Activated CD4-positive, alpha-beta T cell treated with anti-CD3 and anti-CD28 coated beads, Interleukin-2, amount 10 ng/mL, durations not matched to agents 24 days and 14 days (primary cell): Measurements from ENCODE around the gene HMCES. TPM values are rescaled to one million over a fixed set of nuclear protein-coding genes. Genes with fewer than 3 reads are reported as not detected.
A peak's percentile ranks its signal among the peaks of the same experiment; 100 is the strongest.
"Not testable (repeated sequence)": the region's sequence is repeated elsewhere in the genome, so short reads cannot be mapped to it uniquely, and the experiment has no call there.

Experiments used
- DNase-seq: peaks from one replicate; pipeline ENCODE4 v3.0.0; 2022
- H3K27ac Mint-ChIP-seq: one replicate; pipeline ENCODE4 v1.8.0; 2022; ENCODE audit warnings: mild to moderate bottlenecking, mixed read lengths
- H3K27me3 Mint-ChIP-seq: one replicate; pipeline ENCODE4 v1.8.0; 2022; ENCODE audit warnings: mixed read lengths
- H3K36me3 Mint-ChIP-seq: one replicate; pipeline ENCODE4 v1.8.0; 2022; ENCODE audit warnings: low read depth, mild to moderate bottlenecking, mixed read lengths
- H3K4me1 Mint-ChIP-seq: one replicate; pipeline ENCODE4 v1.8.0; 2021; ENCODE audit warnings: mixed read lengths
- H3K4me3 Mint-ChIP-seq: one replicate; pipeline ENCODE4 v1.8.0; 2022; ENCODE audit warnings: mild to moderate bottlenecking, moderate library complexity, mixed read lengths
- H3K9me3 Mint-ChIP-seq: one replicate; pipeline ENCODE4 v1.8.0; 2021; ENCODE audit warnings: mixed read lengths
- intact Hi-C: fragments of 100-400 bp; cut with micrococcal nuclease; formaldehyde crosslinking; loops from one replicate; pipeline ENCODE4 v1.15.1; 2023
- total RNA-seq: library from RNA; stranded (reverse); gene quantifications from 2 replicates; pipeline ENCODE4 v1.2.3, GENCODE V29; 2022

Gene HMCES
- total RNA-seq, 1 donor from 2014 or later: 62.6 TPM

DNA sequence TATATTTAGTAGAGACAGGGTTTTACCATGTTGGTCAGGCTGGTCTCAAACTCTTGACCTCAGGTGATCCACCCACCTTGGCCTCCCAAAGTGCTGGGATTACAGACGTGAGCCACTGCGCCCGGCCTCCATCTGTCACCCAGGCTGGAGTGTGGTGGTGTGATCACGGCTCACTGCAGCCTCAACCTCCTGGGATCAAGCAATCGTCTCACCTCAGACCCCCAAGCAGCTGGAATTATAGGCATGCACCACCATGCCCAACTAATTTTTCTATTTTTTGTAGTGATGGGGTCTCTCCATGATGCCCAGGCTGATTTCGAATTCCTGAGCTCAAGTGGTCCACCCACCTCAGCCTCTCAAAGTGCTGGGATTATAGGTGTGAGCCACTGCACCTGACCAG is 13.7 kb upstream of the HMCES start:
- H3K27ac Mint-ChIP-seq, H3K27me3 Mint-ChIP-seq, DNase-seq, H3K4me1 Mint-ChIP-seq, H3K4me3 Mint-ChIP-seq, intact Hi-C loops, H3K9me3 Mint-ChIP-seq: not testable (repeated sequence)
- H3K36me3 Mint-ChIP-seq: peaks cover 74% of the 10 kb centered on the region

DNA sequence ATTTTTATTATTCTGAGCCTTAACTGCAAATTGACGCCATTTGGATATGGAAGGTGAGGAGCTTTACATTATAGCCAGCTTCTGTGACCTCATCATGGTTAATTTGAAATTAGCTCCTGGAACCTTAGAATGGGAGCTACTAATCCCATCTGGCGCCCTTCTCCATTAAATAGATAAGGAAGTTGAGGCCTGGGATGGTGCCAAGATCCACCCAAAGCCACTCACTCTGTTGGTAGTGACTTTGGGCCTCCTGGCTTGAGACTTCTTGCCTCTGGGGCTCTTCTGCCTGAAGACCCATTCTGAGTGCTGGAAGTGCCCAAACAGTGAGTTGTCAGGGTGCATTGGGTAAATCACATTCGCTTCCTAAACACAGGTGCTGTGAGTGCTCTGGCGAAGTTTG is 12.0 kb upstream of the HMCES start:
- H3K4me1 Mint-ChIP-seq: peaks cover 5% of the 10 kb centered on the region
- H3K4me3 Mint-ChIP-seq: no peak overlapping the region
- intact Hi-C loops: no loop called here
- no peaks in the 10 kb centered on the region for H3K9me3 Mint-ChIP-seq
- peaks cover 73% of the 10 kb centered on the region for H3K36me3 Mint-ChIP-seq
- no peaks in the 10 kb centered on the region for H3K27me3 Mint-ChIP-seq
- DNase-seq: no peak
- H3K27ac Mint-ChIP-seq: no peak overlapping the region

DNA sequence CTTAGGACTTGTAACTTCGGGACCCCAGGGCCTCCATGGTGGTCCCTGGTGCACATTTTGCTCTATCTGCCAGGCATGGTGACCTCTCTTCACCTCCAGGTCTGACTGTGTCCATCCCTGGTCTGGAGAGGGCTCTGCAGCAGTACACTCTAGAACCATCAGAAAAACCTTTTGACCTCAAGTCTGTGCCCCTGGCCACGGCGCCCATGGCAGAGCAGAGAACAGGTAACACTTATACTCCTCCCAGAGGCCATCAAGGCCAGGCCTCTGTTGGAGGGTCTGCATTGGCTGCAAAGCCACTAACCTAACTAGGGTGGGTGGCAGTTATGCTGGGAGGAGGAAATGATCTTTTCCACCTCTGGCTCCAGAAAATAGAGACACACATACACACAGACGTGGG is 10.3 kb upstream of the HMCES start:
- no peak overlapping the region for H3K27ac Mint-ChIP-seq
- H3K4me3 Mint-ChIP-seq: no peak overlapping the region
- no peaks in the 10 kb centered on the region for H3K27me3 Mint-ChIP-seq
- no peaks in the 10 kb centered on the region for H3K4me1 Mint-ChIP-seq
- H3K36me3 Mint-ChIP-seq: peaks cover 71% of the 10 kb centered on the region
- DNase-seq: no peak
- no peaks in the 10 kb centered on the region for H3K9me3 Mint-ChIP-seq
- intact Hi-C loops: no loop called here

DNA sequence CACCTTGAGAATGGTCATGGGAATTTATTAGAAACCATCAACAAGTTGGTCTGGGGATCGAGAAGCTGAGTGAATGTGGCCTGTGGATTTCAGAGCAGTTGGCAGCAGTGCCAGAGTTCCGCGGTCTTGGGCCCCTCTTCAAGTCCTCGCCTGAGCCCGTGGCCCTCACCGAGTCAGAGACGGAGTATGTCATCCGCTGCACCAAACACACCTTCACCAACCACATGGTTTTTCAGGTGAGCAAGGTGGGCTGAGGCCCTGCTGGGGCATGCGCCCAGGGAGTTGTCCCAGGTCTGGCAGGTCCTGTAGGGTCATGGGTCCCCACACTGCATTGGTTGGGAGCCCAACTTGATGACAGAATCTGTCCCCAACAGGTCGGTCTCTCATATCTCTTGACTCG is 7.0 kb upstream of the HMCES start:
- H3K27me3 Mint-ChIP-seq: no peaks in the 10 kb centered on the region
- peaks cover 78% of the 10 kb centered on the region for H3K36me3 Mint-ChIP-seq
- no peak for DNase-seq
- H3K27ac Mint-ChIP-seq: no peak overlapping the region
- H3K9me3 Mint-ChIP-seq: no peaks in the 10 kb centered on the region
- peaks cover 2% of the 10 kb centered on the region for H3K4me1 Mint-ChIP-seq
- H3K4me3 Mint-ChIP-seq: no peak overlapping the region
- intact Hi-C loops: loop anchor here (10.0 kb wide), 1 partner anchor 397 kb away; the partner anchor contains the start of gene ACAD9

DNA sequence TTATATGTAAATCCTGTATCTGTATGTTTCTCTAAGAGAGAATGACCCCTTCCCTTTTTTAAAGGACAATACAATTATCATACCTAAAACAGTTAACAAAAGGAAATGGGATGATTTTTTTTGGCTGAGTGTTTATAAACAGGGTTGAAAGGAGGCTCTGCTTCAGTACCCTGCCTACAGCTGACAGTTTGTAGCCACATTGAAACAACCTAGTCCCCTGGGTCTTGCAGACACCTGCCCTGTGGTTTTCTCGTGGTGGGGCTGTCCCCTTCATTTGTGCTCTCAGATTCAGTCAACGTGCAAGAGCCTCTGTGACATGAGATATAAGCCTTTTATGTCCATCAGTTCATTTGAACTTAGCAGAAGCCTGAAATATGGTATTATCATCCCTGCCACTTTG is 2.3 kb upstream of the HMCES start:
- peak; percentile 62 for DNase-seq
- H3K27ac Mint-ChIP-seq: peak overlapping the region; percentile 51

DNA sequence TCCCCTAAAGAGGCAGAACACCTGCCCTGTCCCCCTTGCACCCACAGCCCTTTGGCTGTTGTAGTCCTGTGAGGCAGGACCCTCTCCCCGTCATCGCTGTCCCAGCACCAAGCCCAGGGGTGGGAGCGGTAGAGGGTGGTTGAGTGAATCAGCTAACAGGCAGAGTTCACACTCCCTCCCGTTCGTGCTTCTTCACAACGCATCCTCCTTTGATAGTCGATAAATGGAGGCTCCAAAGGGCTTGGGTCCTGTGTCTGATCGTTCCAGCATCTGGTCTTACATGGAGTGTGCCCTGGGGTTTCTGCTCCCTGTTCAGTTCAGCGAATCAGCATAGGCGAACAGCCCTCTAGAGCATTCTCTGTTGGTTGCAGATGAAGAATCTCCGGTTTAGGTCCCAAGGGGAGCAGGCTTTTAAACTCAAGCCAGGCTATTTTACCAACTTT is 820 bp upstream of the HMCES start:
- Mint-ChIP-seq H3K9me3 (no peaks in the 10 kb centered on the region), H3K27ac (peak overlapping the region; percentile 93), H3K4me3 (peak overlapping the region; percentile 88), H3K36me3 (peaks cover 62% of the 10 kb centered on the region), H3K4me1 (peaks cover 40% of the 10 kb centered on the region), H3K27me3 (no peaks in the 10 kb centered on the region)
- intact Hi-C loops: loop anchor here (1.0 to 10.0 kb wide), 6 partner anchors 29 to 403 kb away; partner anchors contain the start of genes ACAD9, COPG1 and ISY1
- peak; percentile 63 for DNase-seq

More for the DNA sequence above, 2.3 kb upstream of the HMCES start:
- intact Hi-C loops: loop anchor here (10.0 kb wide), 1 partner anchor 402 kb away; the partner anchor contains the start of gene ACAD9
- peaks cover 28% of the 10 kb centered on the region for H3K4me1 Mint-ChIP-seq
- peaks cover 66% of the 10 kb centered on the region for H3K36me3 Mint-ChIP-seq
- no peaks in the 10 kb centered on the region for H3K9me3 Mint-ChIP-seq
- H3K27me3 Mint-ChIP-seq: no peaks in the 10 kb centered on the region
- no peak overlapping the region for H3K4me3 Mint-ChIP-seq

DNA sequence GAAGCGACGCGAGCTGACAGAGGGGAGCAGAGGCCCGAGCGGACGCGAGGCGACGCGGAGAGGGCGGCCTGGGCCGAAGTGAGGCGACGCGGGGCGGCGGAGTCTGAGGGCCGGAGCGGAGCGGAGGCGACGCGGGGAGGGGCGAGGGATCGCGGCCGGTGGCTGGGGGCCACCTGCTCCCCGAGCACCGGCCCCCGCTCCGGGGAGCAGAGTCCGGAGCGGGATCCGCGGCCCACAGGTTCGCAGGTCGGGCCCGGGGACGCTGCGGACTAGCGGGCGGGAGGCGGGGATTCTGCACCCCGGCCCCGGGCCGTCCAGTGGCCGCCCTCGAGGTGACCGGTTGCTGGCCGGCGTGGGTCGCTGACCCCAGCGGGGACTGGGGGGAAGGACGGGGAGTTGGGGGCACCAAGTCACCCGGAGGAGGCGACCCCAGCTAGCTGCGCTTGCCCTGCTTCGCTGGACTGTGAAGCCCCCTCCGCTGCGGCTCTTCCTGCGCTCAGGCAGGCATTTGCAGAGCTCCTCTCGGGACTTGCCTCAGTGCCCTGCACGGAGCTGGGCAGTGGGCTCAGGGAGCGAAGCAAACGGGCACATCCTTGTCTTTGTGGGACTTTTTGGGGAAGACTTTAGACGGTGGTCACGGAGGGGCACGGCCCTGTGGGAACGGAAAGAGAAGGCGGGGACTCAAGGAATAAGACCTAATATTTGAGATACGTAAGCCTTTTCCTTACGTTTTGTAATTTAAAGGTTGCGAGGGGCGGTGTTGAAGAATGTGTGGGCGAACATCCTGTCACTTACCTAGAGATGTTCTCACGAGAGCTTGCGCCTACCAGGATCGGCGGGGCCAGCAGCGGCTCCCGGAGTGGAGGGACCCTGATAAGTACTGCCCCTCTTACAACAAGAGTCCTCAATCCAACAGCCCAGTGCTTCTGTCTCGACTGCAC is 566 bp downstream of the HMCES start:
- peak overlapping the region; percentile 99 for H3K4me3 Mint-ChIP-seq
- intact Hi-C loops: loop anchor here (1.0 to 10.0 kb wide), 6 partner anchors 30 to 404 kb away; partner anchors contain the start of genes ACAD9, COPG1 and ISY1
- H3K36me3 Mint-ChIP-seq: peaks cover 58% of the 10 kb centered on the region
- H3K9me3 Mint-ChIP-seq: no peaks in the 10 kb centered on the region
- DNase-seq: peak; percentile 88
- peak overlapping the region; percentile 96 for H3K27ac Mint-ChIP-seq
- peaks cover 44% of the 10 kb centered on the region for H3K4me1 Mint-ChIP-seq
- H3K27me3 Mint-ChIP-seq: no peaks in the 10 kb centered on the region

DNA sequence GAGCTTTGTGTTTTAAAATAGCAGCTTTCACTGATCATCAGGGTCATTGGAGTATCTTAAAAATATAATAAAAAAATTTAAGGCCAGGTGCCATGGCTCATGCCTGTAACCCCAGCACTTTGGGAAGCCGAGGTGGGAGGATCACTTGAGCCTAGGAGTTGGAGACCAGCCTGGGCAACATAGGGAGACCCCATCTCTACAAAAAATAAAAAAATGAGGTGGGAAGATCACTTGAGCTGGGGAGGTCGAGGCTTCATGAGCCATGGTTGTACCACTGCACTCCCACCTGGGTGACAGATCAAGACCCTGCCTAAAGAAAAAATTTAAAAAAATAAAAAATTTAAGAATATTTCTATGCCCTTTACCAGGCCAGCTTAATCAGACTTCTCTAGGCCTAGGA is 1.5 kb downstream of the HMCES start:
- H3K27ac Mint-ChIP-seq: peak overlapping the region; percentile 96
- H3K4me3 Mint-ChIP-seq: peak overlapping the region; percentile 25
- peaks cover 52% of the 10 kb centered on the region for H3K36me3 Mint-ChIP-seq
- H3K4me1 Mint-ChIP-seq: peaks cover 44% of the 10 kb centered on the region
- H3K9me3 Mint-ChIP-seq: no peaks in the 10 kb centered on the region
- no peaks in the 10 kb centered on the region for H3K27me3 Mint-ChIP-seq
- DNase-seq: no peak
- intact Hi-C loops: no loop called here

DNA sequence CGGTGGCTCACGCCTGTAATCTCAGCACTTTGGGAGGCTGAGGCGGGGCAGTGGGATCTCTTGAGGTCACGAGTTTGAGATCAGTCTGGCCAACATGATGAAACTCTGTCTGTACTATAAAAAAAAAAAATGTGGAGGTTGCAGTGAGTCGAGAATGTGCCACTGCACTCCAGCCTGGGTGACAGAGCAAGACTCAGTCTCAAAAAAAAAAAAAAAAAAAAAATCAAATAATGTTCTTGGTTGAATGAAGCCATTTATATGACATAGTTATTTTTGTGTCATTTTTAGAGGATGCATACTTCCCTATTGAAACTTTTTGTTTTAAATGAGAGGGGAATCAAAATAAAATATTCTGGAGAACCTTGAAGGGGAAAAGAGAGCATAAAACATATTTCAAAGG is 3.1 kb downstream of the HMCES start:
- peak overlapping the region; percentile 77 for H3K27ac Mint-ChIP-seq
- peaks cover 44% of the 10 kb centered on the region for H3K4me1 Mint-ChIP-seq
- peaks cover 41% of the 10 kb centered on the region for H3K36me3 Mint-ChIP-seq
- no peaks in the 10 kb centered on the region for H3K27me3 Mint-ChIP-seq
- intact Hi-C loops: loop anchor here (2.0 kb wide), 2 partner anchors 23 to 161 kb away; partner anchors contain the start of gene RAB43
- no peaks in the 10 kb centered on the region for H3K9me3 Mint-ChIP-seq
- no peak for DNase-seq
- H3K4me3 Mint-ChIP-seq: peak overlapping the region; percentile 25

DNA sequence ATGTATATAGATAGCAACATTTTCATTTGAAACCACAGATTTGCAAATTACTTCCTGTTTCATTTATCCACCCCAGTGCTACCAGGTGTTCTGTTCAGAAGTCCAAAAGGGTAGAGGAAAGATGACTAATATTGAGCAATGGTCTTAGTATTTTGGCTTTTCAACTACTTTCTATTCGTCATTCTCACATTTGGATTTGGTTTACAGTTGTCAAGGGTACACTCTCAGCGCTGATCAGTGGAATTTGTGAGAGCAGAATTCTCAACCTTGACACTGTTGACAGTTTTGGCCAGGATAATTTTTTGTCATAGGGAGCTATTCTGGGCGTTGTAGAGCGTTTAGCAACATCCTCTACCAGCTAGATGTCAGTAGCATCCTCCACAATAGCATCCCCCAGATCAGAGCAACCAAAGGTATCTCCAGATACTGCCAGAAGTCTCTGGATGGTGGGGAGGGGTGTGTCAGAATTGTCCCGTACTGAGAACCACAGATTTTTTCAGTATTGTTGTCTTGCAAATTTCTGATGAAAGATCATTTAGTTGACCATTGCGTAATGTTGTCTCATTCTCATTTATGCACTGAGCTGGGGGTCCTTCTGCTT is 4.2 kb downstream of the HMCES start:
- Mint-ChIP-seq H3K27ac (peak overlapping the region; percentile 82), H3K4me3 (peak overlapping the region; percentile 25), H3K27me3 (no peaks in the 10 kb centered on the region), H3K36me3 (peaks cover 37% of the 10 kb centered on the region), H3K4me1 (peaks cover 39% of the 10 kb centered on the region), H3K9me3 (no peaks in the 10 kb centered on the region)
- intact Hi-C loops: loop anchor here (2.0 kb wide), 2 partner anchors 22 to 162 kb away; partner anchors contain the start of gene RAB43
- DNase-seq: peak; percentile 73

DNA sequence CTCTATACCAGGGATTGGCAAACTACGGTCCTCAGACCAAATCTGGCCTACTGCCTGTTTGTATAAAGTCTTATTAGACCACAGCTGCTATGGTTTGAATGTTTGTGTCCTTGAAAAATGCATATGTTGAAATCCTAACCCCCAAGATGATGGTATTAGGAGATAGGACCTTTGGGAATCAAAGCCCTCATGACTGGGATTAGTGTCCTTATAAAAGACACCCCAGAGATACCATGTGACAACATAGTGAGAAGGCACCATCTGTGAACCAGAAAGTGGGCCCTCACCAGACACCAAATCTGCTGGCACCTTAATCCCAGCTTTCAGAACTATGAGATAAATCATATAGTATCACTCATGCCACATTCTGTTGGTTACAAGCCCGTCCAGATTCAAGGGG is 7.4 kb downstream of the HMCES start:
- H3K27ac Mint-ChIP-seq: no peak overlapping the region
- H3K4me1 Mint-ChIP-seq: peaks cover 20% of the 10 kb centered on the region
- no peak for DNase-seq
- intact Hi-C loops: no loop called here
- H3K27me3 Mint-ChIP-seq: no peaks in the 10 kb centered on the region
- H3K4me3 Mint-ChIP-seq: no peak overlapping the region
- H3K9me3 Mint-ChIP-seq: no peaks in the 10 kb centered on the region
- peaks cover 32% of the 10 kb centered on the region for H3K36me3 Mint-ChIP-seq

DNA sequence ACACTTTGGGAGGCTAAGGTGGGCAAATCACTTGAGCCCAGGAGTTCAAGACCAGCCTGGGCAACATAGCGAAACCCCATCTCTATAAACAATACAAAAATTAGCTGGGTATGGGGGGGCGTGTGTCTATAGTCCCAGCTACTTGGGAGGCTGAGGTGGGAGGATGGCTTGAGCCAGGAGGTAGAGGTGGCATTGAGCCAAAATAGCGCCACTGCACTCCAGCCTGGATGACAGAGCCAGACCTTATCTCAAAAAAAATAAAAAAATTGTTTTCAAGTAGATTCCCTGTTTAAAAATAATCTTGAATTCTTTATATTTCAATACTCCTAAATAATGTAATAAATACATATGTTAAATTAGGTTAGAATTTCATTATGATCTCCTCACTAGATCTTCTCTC is 9.8 kb downstream of the HMCES start:
- Mint-ChIP-seq H3K27me3 (no peaks in the 10 kb centered on the region), H3K27ac (no peak overlapping the region), H3K4me1 (peaks cover 6% of the 10 kb centered on the region), H3K4me3 (no peak overlapping the region), H3K36me3 (peaks cover 40% of the 10 kb centered on the region), H3K9me3 (no peaks in the 10 kb centered on the region)
- intact Hi-C loops: no loop called here
- no peak for DNase-seq

DNA sequence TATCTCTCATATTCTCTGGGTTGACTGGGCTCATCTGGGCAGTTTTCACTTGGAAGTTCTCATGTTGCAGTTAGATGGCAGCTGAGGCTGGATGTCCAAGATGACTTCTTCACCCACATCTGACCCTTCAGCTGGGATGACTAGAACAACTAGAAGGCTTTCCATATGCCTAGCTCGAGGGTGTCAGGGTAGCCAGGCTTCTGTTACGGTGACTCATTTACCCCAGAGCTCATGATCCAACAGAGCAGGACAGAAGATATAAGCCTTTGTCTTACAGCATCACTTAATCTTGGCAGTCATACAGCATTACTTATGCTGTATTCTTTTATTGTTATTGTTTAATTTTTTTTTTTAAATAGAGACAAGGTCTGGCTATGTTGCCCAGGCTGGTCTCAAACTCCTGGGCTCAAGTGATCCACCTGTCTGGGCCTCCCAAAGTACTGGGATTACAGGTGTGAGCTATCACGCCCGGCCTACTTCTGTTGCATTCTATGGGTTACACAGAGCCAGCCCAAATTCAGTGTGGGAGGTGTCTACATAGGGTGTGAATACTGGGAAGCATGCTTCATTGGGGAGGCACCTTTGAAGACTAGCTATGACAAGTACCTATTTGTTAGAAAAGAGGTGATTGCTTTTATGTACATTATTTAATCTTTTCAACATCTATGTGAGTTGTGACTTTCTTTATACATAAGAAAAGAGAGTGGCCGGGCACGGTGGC is 10.7 kb downstream of the HMCES start:
- no peaks in the 10 kb centered on the region for H3K9me3 Mint-ChIP-seq
- peaks cover 4% of the 10 kb centered on the region for H3K4me1 Mint-ChIP-seq
- no peak for DNase-seq
- no peak overlapping the region for H3K4me3 Mint-ChIP-seq
- no peak overlapping the region for H3K27ac Mint-ChIP-seq
- intact Hi-C loops: no loop called here
- H3K27me3 Mint-ChIP-seq: no peaks in the 10 kb centered on the region
- peaks cover 41% of the 10 kb centered on the region for H3K36me3 Mint-ChIP-seq
